ENCODE results near the gene PIK3CD. TPM values are rescaled to one million over a fixed set of nuclear protein-coding genes. Genes with fewer than 3 reads are reported as not detected.

PIK3CD gene
- total RNA-seq, 2 donors from 2014 or later: 12.4 to 18.7 TPM

- Histone ChIP-seq H3K9me3 (peaks cover 7% of the 10 kb centered on the region), H3K27ac (no peak overlapping the region), H3K27me3 (replicated peaks; ENCODE audit: insufficient read depth) (no peaks in the 10 kb centered on the region), H3K4me1 (ENCODE audit: control insufficient read depth in 1 of 2, low read depth in 2 of 2) (no peaks in the 10 kb centered on the region), H3K4me3 (no peak overlapping the region), H3K36me3 (peaks cover 41% of the 10 kb centered on the region)
- DNase-seq (ENCODE audit: low spot score): no peak
- no peak for ATAC-seq (ENCODE audit: insufficient number of reproducible peaks, low FRiP score, low read depth)
- peak; percentile 72 for TF ChIP-seq CTCF (IDR thresholded peaks at IDR 0.05)
Measured at GRCh38 chr1:9724706-9725476, 73.4 kb downstream of the PIK3CD start.

- Histone ChIP-seq H3K27me3 (replicated peaks; ENCODE audit: insufficient read depth) (no peaks in the 10 kb centered on the region), H3K36me3 (peaks cover 49% of the 10 kb centered on the region), H3K4me3 (no peak overlapping the region), H3K27ac (no peak overlapping the region), H3K9me3 (peaks cover 7% of the 10 kb centered on the region), H3K4me1 (ENCODE audit: control insufficient read depth in 1 of 2, low read depth in 2 of 2) (no peaks in the 10 kb centered on the region)
- TF ChIP-seq CTCF (IDR thresholded peaks at IDR 0.05): no peak
- ATAC-seq (ENCODE audit: insufficient number of reproducible peaks, low FRiP score, low read depth) (no peak), DNase-seq (ENCODE audit: low spot score) (no peak)
Measured at GRCh38 chr1:9726406-9726805, 74.9 kb downstream of the PIK3CD start.

GRCh38 chr1:9726905-9727595 lies 75.5 kb downstream of the PIK3CD start:
- Histone ChIP-seq H3K36me3 (peaks cover 52% of the 10 kb centered on the region), H3K4me1 (ENCODE audit: control insufficient read depth in 1 of 2, low read depth in 2 of 2) (no peaks in the 10 kb centered on the region), H3K9me3 (peaks cover 7% of the 10 kb centered on the region), H3K4me3 (no peak overlapping the region), H3K27ac (no peak overlapping the region), H3K27me3 (replicated peaks; ENCODE audit: insufficient read depth) (no peaks in the 10 kb centered on the region)
- ATAC-seq (ENCODE audit: insufficient number of reproducible peaks, low FRiP score, low read depth) (no peak), DNase-seq (ENCODE audit: low spot score) (no peak)
- no peak for TF ChIP-seq CTCF (IDR thresholded peaks at IDR 0.05)

- ATAC-seq (ENCODE audit: insufficient number of reproducible peaks, low FRiP score, low read depth): no peak
- Histone ChIP-seq H3K36me3 (peaks cover 53% of the 10 kb centered on the region), H3K9me3 (peaks cover under 1% of the 10 kb centered on the region), H3K4me3 (no peak overlapping the region), H3K4me1 (ENCODE audit: control insufficient read depth in 1 of 2, low read depth in 2 of 2) (no peaks in the 10 kb centered on the region), H3K27me3 (replicated peaks; ENCODE audit: insufficient read depth) (no peaks in the 10 kb centered on the region), H3K27ac (no peak overlapping the region)
- DNase-seq (ENCODE audit: low spot score): no peak
- no peak for TF ChIP-seq CTCF (IDR thresholded peaks at IDR 0.05)
Measured at GRCh38 chr1:9728451-9729295, 77.1 kb downstream of the PIK3CD start.

GRCh38 chr1:9729523-9729922 lies 78.0 kb downstream of the PIK3CD start:
- no peak for DNase-seq (ENCODE audit: low spot score)
- Histone ChIP-seq H3K27ac (no peak overlapping the region), H3K4me1 (ENCODE audit: control insufficient read depth in 1 of 2, low read depth in 2 of 2) (no peaks in the 10 kb centered on the region), H3K36me3 (peaks cover 59% of the 10 kb centered on the region), H3K4me3 (no peak overlapping the region), H3K9me3 (no peaks in the 10 kb centered on the region), H3K27me3 (replicated peaks; ENCODE audit: insufficient read depth) (no peaks in the 10 kb centered on the region)
- TF ChIP-seq CTCF (IDR thresholded peaks at IDR 0.05): no peak
- ATAC-seq (ENCODE audit: insufficient number of reproducible peaks, low FRiP score, low read depth): no peak

All from thoracic aorta (tissue), 2 donors.